GM23338 (cell line): ENCODE data around the gene ZNF660.

Experiments
- CTCF ChIP-seq, 2 experiments: fragments of 200-600 bp in 1 of 2; sonication (generic) in 1 of 2; conservative IDR thresholded peaks; 2 replicates each; pipeline versions ENCODE4 v1.5.1 to v1.6.1; 2016 to 2017; ENCODE audit warnings: antibody characterized with exemption in 2 of 2, low read depth in 2 of 2, mild to moderate bottlenecking in 2 of 2, moderate library complexity in 1 of 2
- EZH2 ChIP-seq: fragments of 200-600 bp; sonication (generic); IDR thresholded peaks from one replicate; pipeline ENCODE4 v1.8.0; 2017; ENCODE audit warnings: antibody characterized with exemption, mild to moderate bottlenecking, low read depth; ENCODE audit not compliant: unreplicated experiment
- JUNB ChIP-seq: IDR thresholded peaks from one replicate; pipeline ENCODE4 v1.6.1; 2016; ENCODE audit warnings: antibody characterized with exemption; ENCODE audit not compliant: unreplicated experiment
- POLR2AphosphoS5 ChIP-seq: IDR thresholded peaks from 2 replicates; pipeline ENCODE4 v1.6.1; 2016; ENCODE audit warnings: antibody characterized with exemption, low read depth

GRCh38 chr3:44554626-44555592 is 29.9 kb upstream of the ZNF660 start, which contains the start of gene ZKSCAN7:
- no peak for TF ChIP-seq JUNB
- TF ChIP-seq CTCF (conservative IDR thresholded peaks at IDR 0.05; ENCODE audit: low read depth in 2 of 2) = no peak
- peak; percentile 84 for TF ChIP-seq POLR2AphosphoS5
- TF ChIP-seq EZH2 = no peak
